DMS 273 (cell line): ENCODE data around the gene PAQR6.
A peak's percentile ranks its signal among the peaks of the same experiment; 100 is the strongest.
"Not testable (repeated sequence)": the region's sequence is repeated elsewhere in the genome, so short reads cannot be mapped to it uniquely, and the experiment has no call there.

Experiments
- DNase-seq: peaks from one replicate; lab custom pipeline; 2025; ENCODE audit not compliant: unreplicated experiment; lab: John Stamatoyannopoulos, UW

The PAQR6 gene

GRCh38 chr1:156233426-156234127 lies 14.3 kb downstream of the PAQR6 start:
- DNase-seq, result no peak

GRCh38 chr1:156232201-156232894 lies 15.5 kb downstream of the PAQR6 start:
- no peak for DNase-seq

GRCh38 chr1:156230473-156230837 lies 17.4 kb downstream of the PAQR6 start:
- DNase-seq, result no peak

- no peak for DNase-seq
Measured at GRCh38 chr1:156229809-156230472, 17.9 kb downstream of the PAQR6 start.

GRCh38 chr1:156228501-156228900 lies 19.4 kb downstream of the PAQR6 start:
- no peak for DNase-seq

- no peak for DNase-seq
Measured at GRCh38 chr1:156226782-156227181, 21.1 kb downstream of the PAQR6 start.

- DNase-seq, result no peak
Measured at GRCh38 chr1:156226116-156226538, 21.7 kb downstream of the PAQR6 start.

- no peak for DNase-seq
Measured at GRCh38 chr1:156225677-156226014, 22.2 kb downstream of the PAQR6 start.

- DNase-seq, result no peak
Measured at GRCh38 chr1:156221986-156222692, 25.7 kb downstream of the PAQR6 start.

GRCh38 chr1:156220226-156220625 lies 27.6 kb downstream of the PAQR6 start:
- DNase-seq, result no peak

GRCh38 chr1:156217871-156218270 lies 30.0 kb downstream of the PAQR6 start:
- DNase-seq, result no peak

- not testable (repeated sequence) for DNase-seq
Measured at GRCh38 chr1:156216361-156217086, 31.3 kb downstream of the PAQR6 start.

- no peak for DNase-seq
Measured at GRCh38 chr1:156214024-156214748, 33.7 kb downstream of the PAQR6 start.

- DNase-seq, result no peak
Measured at GRCh38 chr1:156213644-156213966, 34.3 kb downstream of the PAQR6 start.

GRCh38 chr1:156212833-156213643 lies 34.8 kb downstream of the PAQR6 start, which contains the start of gene PMF1:
TSS of gene PMF1 (plus strand) at chr1:156213007. CDS start at chr1:156213016, 9 bp downstream.
- DNase-seq, result peak; percentile 99

- DNase-seq, result no peak
Measured at GRCh38 chr1:156212130-156212529, 35.7 kb downstream of the PAQR6 start.

GRCh38 chr1:156211243-156211642 lies 36.6 kb downstream of the PAQR6 start:
- no peak for DNase-seq

GRCh38 chr1:156204686-156205085 lies 43.2 kb downstream of the PAQR6 start:
- DNase-seq, result no peak

GRCh38 chr1:156203331-156203730 lies 44.5 kb downstream of the PAQR6 start:
- DNase-seq, result no peak
